ENCODE measurements around the gene RNF141.

The RNF141 gene

DNA sequence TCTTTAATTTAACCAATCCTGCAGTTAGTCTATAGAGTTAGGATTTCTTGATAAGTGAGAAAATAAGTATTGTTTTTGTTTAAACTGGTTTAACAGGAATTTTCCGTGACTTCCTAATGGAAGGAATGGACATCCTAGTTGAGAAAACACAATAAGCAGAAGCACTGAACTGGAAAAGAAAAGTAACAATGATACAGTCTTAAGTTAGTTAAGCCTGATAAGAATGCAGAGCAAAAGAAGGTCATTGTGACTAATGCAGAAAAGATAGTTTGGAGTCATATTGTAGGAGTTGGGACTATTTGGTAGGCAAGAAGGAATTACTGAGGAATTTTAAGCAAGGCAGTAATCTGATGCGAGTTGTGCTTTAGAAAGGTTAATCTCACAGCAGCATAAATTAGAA is 11.7 kb downstream of the RNF141 start:
- no peak overlapping the region for H3K4me3 ChIP-seq (ENCODE audit: low read length)
- DNase-seq (ENCODE audit: low read depth, low spot score): no peak

DNA sequence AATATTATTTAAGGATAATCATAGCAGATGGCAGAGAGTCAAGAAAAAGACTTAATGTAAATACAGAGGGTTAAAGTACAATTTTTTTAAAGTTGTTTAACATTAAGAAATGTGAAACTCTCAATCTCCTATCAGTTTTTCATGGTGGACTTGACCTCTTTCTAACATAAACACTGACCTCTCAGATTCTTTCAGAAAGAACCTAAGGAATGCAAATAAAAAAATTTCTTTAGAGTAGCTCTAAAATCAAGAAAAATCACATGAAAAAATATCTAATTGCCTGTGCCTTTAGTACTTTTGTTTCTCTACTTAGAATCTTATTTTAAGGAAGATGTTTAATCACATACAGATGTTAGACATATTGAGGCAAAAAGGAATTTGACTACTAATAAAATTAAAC is 12.9 kb downstream of the RNF141 start:
- no peak overlapping the region for H3K4me3 ChIP-seq (ENCODE audit: low read length)
- DNase-seq (ENCODE audit: low read depth, low spot score): no peak

DNA sequence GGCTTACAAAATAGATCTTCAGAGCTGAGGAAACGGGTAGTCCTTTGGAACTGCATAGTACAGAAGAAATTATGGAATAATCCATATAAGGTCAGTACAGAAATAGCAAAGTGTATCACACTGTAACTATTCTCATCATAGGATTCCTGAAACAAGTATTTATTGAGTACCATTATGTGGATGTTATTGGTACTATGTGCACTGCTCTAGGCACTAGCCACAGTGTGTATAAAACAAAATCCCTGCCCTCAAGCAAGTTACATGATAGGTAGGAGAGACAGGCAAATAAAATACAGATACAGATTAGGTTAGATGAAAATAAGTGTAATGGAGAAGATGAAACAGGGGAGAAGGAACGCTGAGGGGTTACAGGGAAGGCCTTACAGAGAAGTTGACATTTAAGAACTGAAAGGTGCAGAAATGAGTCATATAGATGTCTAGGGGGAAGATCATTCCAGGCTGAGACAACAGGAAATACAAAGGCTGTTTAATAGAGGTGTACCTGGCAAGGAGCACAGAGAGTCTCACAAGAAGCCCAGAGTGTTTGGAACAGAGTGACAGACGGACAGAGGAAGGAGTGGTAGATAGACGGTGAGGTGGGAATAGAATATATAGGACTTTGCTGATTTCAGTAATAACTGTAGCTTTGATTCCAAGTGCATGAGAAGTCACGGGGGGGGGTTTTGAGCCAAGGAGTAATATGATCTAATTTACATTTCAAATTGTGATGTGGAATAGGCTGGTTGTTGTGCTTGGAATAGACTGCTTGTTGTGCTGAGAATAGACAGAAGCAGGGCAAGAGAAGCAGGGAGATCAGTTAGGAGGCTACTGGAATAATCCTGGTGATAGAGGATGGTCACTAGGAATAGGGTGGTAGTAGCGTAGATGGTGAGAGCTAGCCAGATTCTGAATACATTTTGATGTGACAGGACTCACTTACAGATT is 13.7 kb downstream of the RNF141 start:
- no peak for DNase-seq (ENCODE audit: low read depth, low spot score)
- H3K4me3 ChIP-seq (ENCODE audit: low read length): no peak overlapping the region

DNA sequence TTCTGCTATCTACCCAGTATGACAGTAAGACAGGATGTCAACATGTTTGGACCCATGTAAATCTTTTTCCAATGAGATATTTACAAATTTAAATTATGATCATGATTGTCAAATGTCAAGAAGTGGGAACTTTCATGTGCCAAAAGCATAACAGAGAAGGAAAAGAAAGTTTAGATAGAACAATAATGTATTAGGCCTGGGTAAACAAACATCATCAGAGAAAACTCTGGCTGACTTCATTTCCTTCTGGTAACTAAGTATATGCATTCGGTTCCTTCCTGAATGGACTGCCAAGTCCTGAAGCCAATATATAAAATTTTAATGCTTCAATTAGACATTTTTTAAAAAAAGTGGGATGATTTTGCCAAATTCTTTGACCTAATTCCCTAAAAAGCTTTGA is 16.5 kb downstream of the RNF141 start:
- no peak for DNase-seq (ENCODE audit: low read depth, low spot score)
- no peak overlapping the region for H3K4me3 ChIP-seq (ENCODE audit: low read length)

DNA sequence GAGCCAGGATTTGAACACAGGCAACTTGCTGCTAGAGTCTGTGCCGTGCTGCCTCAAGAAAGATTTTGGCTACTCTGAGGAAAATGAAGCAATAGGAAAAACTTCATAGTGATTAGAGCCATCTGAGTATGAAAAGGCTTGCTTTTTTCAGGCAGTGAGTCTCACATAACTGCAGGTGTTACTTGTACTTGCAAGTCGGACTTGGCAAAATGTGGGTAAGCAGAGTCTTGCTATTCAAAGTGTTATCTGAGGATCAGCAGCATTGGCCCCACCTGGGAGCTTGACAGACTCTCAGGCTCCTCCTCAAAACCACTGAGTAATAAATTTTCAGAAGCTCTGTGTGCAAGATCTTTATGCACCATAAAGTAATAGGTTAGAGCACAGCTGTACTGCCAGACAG is 18.1 kb downstream of the RNF141 start:
- H3K4me3 ChIP-seq (ENCODE audit: low read length): no peak overlapping the region
- DNase-seq (ENCODE audit: low read depth, low spot score): peak; percentile 92

DNA sequence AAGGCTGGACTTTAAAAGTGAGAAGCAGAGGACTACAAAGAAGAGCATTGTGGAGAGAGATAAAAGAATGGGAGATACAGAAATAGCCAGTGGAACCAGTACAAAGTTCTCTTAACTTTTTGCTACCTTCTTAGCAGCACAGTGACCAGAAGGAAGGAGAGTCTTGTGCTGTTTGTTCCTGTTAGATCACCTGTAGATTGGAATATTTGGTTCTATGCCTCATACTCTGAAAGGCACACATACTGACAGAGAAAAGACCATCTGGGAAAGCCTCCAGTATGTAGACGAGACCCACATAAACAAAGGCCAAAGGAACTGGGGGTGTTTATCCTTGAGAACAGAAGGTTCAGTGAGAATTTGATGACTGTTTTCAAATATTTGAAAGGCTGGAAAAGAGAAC is 18.7 kb downstream of the RNF141 start:
- no peak overlapping the region for H3K4me3 ChIP-seq (ENCODE audit: low read length)
- DNase-seq (ENCODE audit: low read depth, low spot score): no peak

DNA sequence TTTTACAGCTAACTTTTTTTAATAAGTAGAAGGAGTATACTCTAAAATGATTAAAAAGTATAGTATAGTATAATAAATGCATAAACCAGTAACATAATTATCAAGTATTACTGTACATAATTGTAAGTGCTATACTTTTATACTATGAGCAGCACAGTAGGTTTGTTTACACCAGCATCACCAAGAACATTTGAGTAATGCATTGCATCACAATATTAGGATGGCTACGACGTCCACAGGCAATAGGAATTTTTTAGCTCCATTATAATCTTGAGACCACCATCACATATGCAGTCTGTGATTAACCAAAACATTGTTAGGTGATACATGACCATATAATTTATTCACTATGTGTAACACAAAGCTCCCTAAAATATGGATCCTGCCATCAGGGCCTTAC is 20.4 kb downstream of the RNF141 start:
- H3K4me3 ChIP-seq (ENCODE audit: low read length): no peak overlapping the region
- no peak for DNase-seq (ENCODE audit: low read depth, low spot score)

DNA sequence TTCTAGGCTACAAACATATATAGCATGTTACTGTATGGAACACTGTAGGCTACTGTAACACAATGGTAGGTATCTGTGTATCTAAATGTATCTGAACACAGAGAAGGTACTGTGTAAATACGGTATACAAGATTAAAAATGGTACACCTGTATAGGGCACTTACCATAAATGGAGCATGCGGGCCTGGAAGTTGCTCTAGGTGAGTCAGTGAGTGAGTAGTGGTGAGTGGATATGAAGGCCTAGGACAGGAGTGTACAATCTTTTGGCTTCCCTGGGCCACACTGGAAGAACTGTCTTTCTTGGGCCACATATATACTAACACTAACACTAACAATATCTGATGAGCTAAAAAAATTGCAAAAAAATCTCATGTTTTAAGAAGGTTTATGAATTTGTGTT is 21.4 kb downstream of the RNF141 start:
- H3K4me3 ChIP-seq (ENCODE audit: low read length): no peak overlapping the region
- no peak for DNase-seq (ENCODE audit: low read depth, low spot score)

DNA sequence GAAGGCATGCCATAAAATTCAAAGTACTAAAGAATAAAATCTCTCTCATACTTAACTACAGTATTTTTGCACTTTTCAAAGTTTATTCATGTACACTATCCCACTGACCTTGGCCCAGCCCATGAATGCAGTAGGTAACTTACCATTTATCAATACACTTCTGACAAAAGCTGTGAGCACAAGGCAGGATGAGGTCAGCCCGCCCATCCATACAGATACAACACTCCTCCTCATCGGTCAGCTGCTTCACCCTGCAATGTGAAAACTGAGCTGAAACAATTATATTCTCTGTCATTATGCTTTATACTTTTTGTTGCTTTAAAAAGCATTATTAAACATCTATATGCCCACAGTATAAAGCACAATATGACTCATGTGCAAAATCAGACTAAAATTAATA is 22.1 kb downstream of the RNF141 start:
- H3K4me3 ChIP-seq (ENCODE audit: low read length): no peak overlapping the region
- DNase-seq (ENCODE audit: low read depth, low spot score): no peak

DNA sequence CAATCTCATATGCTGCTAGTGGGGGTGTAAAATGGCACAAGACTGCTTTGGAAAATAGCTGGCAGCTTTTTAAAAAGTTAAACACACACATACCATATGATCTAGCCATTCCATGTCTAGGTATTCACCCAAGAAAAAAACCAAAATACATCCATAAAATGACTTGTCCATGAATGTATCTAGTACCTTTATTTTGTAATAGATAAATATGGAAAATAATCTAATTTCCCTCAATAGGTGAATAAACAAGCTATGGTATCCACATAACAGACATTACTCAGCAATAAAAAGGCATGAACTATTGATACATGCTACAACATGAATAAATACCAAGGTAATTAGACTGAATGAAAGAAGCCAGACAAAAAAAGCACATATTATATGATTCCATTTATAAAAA is 22.9 kb downstream of the RNF141 start:
- H3K4me3 ChIP-seq (ENCODE audit: low read length): no peak overlapping the region

DNA sequence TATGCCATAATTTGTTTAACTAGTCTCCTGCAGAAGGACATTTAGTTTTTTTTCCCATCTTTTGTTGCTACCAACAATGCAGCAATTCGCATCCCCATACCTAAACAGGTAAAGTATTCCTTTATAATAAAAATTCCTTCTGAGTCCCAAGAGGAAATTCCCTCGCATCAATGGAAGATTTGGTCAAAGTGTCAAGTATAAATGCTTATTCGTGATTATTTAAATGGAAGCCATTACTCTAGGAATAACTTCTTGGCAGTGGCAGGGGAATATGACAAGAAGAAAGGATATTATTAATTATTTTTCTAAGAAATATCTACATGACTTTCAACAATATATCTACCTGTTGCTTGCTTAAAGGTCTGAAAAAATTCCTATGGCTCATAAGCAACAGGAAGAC is 25.6 kb downstream of the RNF141 start:
- H3K4me3 ChIP-seq (ENCODE audit: low read length): no peak overlapping the region
- DNase-seq (ENCODE audit: low read depth, low spot score): no peak

More for the DNA sequence above, 22.9 kb downstream of the RNF141 start:
- DNase-seq (ENCODE audit: low read depth, low spot score): no peak

DNA sequence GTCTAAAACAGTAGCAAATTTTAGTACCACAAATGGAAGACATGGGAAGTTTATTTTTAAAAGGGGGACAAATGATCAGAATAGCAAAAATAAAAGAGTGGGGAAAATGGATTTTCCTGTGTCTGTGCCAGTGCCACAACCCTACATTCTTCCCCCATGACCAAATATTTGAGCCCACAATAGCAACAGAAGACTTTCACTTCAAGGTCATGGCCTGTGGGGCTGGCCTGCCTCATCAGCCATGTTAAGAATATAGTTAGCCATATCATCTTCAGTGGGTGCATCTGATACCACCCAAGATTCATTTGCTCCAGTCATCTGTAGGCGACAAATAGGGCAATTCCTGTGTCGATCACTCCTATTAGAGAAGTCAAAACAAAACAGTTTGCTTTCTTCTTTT is 26.3 kb downstream of the RNF141 start:
- no peak for DNase-seq (ENCODE audit: low read depth, low spot score)

DNA sequence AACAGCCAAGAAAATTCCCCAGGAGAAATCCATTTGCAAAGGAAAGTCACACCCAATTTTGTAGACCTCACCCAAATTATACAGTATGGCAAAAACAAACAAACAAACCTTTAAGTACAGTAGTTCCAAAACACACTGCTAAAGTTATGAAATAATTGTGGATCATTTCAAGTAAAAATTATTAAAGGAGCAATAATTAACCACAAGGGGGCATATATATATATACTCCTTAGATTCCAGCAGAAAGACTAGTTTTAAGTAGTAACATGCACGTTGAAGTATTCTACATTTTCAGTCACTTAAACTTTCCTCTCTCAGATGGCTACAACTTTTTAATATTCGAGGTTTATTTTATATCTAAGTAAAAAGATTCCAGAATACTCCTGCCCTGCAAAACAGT is 26.8 kb downstream of the RNF141 start:
- no peak overlapping the region for H3K4me3 ChIP-seq (ENCODE audit: low read length)
- DNase-seq (ENCODE audit: low read depth, low spot score): no peak

More for the DNA sequence above, 26.3 kb downstream of the RNF141 start:
- H3K4me3 ChIP-seq (ENCODE audit: low read length): no peak overlapping the region

DNA sequence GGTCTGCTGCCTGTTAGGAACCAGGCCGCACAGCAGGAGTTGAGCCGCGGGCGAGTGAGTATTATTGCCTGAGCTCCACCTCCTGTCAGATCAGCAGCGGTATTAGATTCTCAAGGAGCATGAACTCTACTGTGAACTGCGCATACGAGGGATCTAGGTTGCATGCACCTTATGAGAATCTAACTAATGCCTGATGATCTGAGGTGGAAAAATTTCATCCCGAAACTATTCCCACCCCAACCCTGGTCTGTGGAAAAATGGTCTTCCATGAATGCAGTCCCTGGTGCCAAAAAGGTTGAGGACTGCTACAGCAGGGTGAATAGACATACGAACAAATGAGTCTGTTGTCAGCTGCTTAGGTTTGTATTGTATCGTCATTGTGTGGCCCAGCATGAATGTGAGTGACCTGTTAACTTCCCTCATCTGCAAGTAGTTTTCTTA is 29.8 kb downstream of the RNF141 start:
- DNase-seq (ENCODE audit: low read depth, low spot score): no peak
- H3K4me3 ChIP-seq (ENCODE audit: low read length): no peak overlapping the region

DNA sequence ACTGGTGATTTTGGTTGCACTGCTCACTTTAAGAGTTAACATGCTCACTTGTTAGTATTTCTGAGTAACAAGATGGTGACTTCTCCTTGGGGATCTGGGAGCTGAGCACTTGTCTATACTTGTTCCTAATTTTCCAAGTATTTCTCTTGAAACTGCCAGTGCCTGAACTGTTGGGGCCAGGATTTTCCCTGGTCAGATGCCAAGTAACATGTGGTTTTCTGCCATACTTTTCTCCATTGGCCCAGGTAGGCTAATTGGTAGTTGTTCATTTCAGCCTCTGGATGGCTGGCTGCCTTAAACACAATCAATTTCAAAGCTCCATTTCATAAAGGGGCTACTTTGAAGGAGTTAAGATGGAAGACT is 35.0 kb downstream of the RNF141 start:
- DNase-seq (ENCODE audit: low read depth, low spot score): no peak
- H3K4me3 ChIP-seq (ENCODE audit: low read length): no peak overlapping the region

DNA sequence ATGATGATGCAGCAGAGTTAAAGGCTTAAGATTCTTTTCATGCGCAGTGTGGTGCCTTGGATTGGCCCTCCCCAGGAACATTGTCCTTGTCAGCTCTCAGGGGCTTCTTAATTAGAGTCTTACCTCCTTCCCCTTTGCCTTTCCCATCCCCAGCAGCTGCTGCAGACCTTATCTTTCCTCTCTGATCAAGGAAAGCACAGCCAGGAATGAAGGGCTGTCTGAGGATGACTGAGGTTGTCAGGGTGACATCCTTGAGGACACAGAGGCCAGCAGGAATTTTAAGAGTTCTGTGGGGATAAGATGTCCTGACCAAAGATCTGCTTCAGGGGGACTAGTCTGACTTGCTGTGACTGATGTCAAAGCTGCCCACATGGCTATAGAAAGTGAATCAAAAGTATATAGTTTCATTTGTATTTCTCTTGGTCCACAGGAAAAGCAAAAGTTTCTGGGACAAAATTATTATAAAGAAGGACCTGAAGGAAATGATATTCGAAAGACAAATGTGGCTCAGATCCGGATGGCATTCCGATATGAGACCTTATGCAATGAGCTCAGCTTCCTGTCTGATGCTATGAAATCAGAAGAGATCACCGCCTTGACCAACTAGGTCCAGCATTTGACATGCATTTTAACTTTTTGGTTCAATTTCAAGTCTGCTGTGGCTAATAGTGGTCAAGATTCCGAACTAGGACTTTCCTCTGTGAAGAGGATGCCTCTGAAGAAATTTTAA is 35.5 kb downstream of the RNF141 start:
- no peak overlapping the region for H3K4me3 ChIP-seq (ENCODE audit: low read length)
- DNase-seq (ENCODE audit: low read depth, low spot score): no peak

DNA sequence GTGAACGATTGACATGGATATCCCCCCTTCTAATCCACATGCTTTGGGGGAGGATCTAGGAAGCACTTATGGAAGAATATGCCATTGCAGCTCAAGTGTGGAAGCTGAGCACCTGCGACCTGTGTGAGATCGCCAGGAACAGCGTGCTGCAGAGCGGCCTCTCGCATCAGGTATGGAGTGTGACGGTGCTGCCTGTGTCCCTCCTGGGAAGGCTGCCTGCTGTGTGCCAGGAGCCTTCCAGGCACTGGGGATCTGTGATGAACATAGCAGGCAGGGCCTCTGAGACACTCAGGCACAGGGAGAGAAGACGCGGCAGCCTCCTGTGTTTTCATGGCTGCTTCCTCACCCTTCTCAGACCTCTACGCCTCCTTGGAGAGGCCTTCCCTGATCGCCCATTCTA is 36.5 kb downstream of the RNF141 start:
- no peak overlapping the region for H3K4me3 ChIP-seq (ENCODE audit: low read length)
- DNase-seq (ENCODE audit: low read depth, low spot score): no peak

DNA sequence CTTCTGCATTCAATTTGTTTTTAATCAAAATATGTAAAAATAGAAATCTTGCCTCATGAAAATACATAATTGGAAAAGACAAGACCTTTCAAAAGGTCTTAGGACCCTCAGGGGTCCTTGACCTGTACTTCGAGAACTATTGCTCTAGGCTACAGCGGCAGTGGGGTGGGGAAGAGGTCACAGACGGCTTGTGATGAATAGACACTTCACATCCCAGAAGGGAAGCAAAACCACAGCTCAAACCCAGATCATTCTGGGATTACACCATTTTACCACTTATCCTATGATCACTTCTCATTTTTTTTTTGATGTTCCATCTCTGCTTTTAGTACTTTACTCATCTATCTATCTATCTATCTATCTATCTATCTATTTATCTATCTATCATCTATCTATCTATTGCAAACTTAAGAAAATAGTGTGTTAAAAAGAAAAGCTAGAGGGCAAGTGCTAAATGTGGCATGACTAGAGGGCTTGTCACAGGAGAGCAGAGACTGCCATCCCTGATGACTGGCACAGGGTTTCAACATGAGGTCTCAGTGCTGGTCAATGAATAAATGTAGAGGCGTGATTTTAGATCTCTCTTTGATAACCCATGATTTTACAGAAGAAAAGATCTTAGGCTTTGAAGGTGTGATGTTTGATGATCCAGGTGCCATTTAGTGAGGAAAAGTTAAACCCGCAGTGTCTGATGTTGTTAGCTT is 37.1 kb downstream of the RNF141 start:
- DNase-seq (ENCODE audit: low read depth, low spot score): no peak
- H3K4me3 ChIP-seq (ENCODE audit: low read length): no peak overlapping the region

DNA sequence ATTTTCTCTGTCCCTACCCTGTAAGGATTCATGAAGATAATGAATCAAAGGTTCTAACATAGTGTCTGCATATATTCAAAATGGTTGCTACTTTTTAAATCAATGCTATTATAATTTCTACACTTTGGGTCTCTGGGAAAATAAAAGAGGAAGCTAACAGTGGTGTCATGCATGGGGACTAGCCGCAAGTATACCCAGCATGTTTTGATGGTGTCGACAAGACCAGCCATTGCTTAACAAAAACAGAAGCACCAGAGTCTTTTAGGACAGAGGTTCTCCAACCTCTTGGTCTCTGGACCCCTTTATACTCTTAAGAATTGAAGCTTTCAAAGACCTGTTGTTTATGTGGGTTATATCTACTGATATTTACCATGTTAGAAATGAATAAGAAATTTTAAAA is 37.8 kb downstream of the RNF141 start:
- no peak overlapping the region for H3K4me3 ChIP-seq (ENCODE audit: low read length)
- DNase-seq (ENCODE audit: low read depth, low spot score): no peak

DNA sequence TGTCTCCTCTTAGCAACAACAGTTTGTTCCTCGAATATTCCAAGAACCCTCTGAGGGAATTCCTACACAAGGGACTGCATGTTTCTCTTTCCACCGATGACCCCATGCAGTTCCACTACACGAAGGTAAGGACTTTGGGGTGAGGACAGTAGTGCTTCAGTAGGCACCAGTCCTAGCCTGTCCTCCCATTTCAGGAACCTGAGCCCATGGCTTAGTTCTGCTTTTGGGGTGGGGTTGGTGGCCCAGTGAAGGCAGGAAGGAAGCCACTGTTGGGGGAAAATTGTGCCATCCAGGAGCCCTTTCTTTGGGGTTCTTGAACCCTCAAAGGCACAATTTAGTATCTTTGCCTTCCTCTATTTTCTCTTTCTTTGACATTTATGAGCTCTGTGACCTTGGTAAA is 38.2 kb downstream of the RNF141 start:
- no peak for DNase-seq (ENCODE audit: low read depth, low spot score)
- H3K4me3 ChIP-seq (ENCODE audit: low read length): no peak overlapping the region
